Gastrocnemius medialis (tissue), 4 donors: ENCODE measurements around the gene PRKRIP1.

Experiments used
- POLR2A ChIP-seq, 2 donors: fragments of 450-650 bp; IDR thresholded peaks; one replicate each; pipeline ENCODE4 v1.6.1; 2017; ENCODE audit warnings: antibody characterized with exemption in 2 of 2, mild to moderate bottlenecking in 2 of 2, moderate library complexity in 2 of 2
- TF ChIP-seq, protein P1 (sequence below), 5 experiments: fragments of 450-650 bp in 3 of 5; fragments of 200-600 bp in 2 of 5; sonication (generic) in 2 of 5; IDR thresholded peaks in 4 of 5; conservative IDR thresholded peaks in 1 of 5; 1 replicate in 4 of 5; 2 replicates in 1 of 5; pipeline ENCODE4 v1.5.1; 2016 to 2019; ENCODE audit warnings: antibody characterized with exemption in 5 of 5, mild to moderate bottlenecking in 3 of 5, moderate library complexity in 3 of 5

DNA sequence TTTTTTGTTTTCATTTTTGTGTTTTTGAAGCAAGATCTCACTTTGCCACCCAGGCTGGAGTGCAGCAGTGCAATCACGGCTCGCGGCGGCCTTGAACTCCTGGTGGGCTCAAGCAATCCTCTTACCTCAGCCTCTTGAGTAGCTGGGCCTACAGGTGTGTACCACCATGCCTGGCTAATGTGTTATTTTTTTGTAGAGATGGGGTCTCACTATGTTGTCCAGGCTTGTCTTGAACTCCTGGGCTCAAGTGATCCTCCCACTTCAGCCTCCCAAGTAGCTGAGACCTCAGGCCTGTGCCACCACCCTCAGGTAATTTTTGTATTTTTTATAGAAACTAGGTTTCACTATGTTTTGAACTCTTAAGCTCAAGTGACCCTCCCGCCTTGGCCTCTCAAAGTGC is 14.8 kb downstream of the PRKRIP1 start:
- TF ChIP-seq, protein P1, sequence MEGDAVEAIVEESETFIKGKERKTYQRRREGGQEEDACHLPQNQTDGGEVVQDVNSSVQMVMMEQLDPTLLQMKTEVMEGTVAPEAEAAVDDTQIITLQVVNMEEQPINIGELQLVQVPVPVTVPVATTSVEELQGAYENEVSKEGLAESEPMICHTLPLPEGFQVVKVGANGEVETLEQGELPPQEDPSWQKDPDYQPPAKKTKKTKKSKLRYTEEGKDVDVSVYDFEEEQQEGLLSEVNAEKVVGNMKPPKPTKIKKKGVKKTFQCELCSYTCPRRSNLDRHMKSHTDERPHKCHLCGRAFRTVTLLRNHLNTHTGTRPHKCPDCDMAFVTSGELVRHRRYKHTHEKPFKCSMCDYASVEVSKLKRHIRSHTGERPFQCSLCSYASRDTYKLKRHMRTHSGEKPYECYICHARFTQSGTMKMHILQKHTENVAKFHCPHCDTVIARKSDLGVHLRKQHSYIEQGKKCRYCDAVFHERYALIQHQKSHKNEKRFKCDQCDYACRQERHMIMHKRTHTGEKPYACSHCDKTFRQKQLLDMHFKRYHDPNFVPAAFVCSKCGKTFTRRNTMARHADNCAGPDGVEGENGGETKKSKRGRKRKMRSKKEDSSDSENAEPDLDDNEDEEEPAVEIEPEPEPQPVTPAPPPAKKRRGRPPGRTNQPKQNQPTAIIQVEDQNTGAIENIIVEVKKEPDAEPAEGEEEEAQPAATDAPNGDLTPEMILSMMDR (IDR thresholded peaks at IDR 0.05 in 4 of 5, conservative IDR thresholded peaks at IDR 0.05 in 1 of 5) = no peak
- TF ChIP-seq POLR2A (IDR thresholded peaks at IDR 0.05) = no peak
